HG03342 (cell line): ENCODE results near the gene SNX3.
"Not testable (repeated sequence)": the region's sequence is repeated elsewhere in the genome, so short reads cannot be mapped to it uniquely, and the experiment has no call there.

ENCODE experiments used
- ATAC-seq: cut with Tn5 transposase; IDR thresholded peaks from one replicate; pipeline ENCODE4 v1.9.1; 2021; ENCODE audit warnings: mild to moderate bottlenecking, moderate library complexity; ENCODE audit not compliant: unreplicated experiment

The SNX3 gene

GRCh38 chr6:108263371-108263770 is 2.5 kb upstream of the SNX3 start:
- ATAC-seq, result no peak

DNA sequence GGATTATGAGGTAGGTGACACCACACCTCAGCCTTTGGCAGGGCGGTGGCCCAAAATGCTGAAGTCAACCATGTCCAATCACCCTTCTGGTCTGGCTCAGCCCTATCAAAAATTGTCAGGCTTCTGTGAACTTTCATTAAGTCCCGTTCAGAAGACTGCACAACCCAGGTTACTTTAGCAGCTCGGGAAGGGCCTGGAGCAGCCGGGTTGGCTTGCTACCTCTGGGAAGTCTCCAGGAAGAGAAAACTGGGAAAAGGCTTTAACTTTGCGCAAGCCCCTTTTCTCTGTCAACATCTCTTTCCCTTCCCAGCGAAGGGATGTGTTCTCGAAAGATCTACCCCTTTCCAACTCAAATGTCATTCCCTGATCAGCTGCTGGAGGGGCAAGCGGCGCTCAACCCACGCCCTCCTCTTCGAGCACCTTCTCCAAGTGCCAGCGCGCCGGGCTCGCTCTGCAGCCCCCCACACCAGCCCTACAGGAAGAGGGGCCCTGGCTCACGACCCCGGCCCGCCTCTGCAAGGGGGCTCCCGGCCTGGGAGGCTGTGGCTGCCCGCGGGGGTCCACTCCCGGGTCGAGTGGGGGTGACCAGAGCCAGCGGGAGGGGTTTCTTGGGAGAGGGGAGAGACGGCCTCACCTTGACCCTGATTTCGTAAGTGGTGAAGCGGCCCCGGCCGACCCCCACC is 573 bp downstream of the SNX3 start:
- peak; percentile 1 for ATAC-seq

GRCh38 chr6:108254433-108255410 is 6.1 kb downstream of the SNX3 start:
- ATAC-seq, result no peak

- no peak for ATAC-seq
These were observed 7.6 kb downstream of the SNX3 start for GRCh38 chr6:108253241-108253640.

DNA sequence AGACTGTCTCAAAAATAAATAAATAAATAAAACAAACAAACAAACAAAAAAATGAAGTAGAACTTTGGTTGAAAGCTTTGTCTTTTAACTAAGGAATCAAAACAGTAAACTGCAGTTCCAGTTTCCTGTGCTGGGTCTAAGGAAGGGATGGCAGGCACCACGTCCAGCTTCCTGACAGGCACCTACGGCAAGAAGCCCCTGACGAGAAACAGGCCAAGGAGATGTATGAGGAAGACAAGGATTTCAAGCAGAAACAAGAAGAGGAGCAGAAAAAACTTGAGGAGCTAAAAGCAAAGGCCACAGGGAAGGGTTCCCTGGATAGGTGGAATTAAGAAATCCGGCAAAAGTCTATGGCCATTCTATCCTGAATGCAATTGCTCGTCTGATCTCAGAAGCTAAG is 8.8 kb downstream of the SNX3 start:
- no peak for ATAC-seq

DNA sequence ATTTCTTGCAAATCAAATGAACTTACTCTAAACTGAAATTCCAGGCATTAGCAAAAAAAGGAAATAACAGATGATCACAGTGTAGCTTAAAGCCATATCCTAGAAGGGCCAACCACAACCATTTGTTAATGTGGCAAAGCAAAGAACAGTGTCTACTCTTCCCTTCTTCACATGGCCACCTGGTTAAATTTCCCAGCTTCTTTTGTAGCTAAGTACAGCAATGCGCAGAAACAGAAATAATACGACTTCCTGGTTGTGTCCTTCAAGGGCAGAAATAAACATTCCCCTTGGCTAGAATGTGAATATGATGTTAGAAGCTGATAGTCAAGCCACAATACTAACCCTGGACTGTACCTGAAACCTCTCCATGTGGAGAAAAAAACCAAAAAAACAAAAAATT is 9.6 kb downstream of the SNX3 start:
- no peak for ATAC-seq

DNA sequence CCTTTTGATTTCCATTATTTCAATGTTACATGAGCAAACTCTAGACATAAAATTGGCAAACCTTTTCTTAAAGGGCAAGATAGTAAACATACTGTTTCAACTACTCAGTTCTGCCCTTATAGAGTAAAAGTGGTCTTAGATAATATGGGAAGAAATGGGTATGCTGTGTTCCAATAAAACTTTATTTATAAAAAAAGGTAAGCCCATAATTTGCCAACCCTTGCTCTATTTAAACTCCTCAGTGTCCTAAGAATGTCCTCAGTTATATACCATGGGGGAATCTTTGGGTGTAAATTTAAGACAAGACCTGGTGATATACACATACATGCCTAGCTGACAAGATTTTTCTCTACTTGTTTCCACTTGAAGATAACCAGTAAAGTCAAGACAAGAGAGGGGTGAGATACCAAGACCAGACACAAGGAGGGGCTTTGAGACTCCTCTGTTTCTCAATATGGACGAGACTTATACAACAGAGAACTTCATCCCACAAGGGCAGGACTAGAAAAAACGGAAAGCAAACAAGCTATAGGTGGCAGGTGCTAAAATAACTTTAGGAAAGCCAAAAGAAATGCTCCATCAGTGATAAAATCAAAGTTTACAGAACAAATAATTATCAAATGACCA is 10.5 kb downstream of the SNX3 start:
- no peak for ATAC-seq

DNA sequence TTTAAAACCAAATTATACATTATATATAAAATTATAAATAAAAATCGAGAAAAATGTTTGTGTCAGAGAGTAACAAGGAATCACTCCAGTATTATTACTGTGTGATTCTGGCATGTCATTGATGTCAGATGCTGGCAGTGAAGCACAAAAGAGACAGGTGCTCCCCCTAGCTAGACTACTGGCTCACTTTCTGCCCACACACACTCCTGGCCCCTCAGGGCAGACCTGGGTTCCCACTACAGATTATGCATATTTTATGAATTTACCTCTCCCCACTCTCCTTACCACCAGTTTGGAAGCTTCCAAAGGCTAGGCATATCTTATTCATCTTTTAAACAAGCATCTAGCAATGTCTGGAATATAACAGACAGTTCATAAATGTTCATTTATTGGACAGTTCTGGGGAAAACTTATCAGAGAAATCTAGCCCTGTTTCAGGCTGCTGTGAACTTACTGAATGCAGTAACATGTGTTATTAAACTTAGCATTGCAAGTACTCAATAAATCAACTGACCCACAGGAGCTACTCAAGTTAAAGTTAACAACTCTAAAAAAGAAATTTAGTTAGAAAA is 12.8 kb downstream of the SNX3 start:
- no peak for ATAC-seq

- ATAC-seq, result not testable (repeated sequence)
These were observed 15.7 kb downstream of the SNX3 start for GRCh38 chr6:108245095-108245494.

GRCh38 chr6:108243836-108244235 is 17.0 kb downstream of the SNX3 start:
- ATAC-seq, result no peak

DNA sequence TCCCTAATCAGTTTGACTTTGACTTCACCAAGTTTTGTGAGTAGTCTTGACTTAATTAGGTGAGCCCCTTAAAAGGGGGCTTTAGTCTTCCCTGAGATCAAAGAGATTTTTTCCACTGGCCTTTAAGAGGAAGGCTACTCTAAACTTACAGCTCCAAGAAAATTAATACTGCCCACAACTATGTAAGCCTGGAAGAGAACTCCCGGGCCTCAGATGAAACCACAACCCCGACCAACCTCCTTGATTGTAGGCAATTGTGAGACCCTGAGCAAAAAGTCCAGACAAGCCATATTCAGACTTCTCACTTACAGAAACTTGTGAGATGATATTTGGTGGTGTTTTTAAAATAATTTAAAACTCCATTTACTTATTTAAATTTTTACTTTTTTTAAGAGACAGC is 18.1 kb downstream of the SNX3 start:
- no peak for ATAC-seq

DNA sequence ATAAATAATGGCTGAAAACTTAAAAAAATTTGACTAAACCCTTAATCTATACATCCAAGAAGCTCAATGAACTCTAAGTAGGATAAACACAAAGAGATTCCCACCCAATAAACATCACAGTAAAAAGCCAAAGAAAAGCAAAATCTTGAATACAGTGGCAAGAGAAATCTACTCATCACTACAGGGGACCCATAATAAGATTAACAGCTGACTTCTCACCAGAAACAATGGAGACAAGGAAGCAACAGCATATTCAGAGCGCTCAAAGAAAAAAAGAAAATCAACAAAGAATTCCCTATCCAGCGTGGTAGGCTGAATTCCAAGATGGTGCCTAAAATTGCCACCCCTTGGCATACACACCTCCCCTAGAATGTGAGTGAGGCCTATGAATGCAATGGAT is 18.6 kb downstream of the SNX3 start:
- ATAC-seq, result no peak

DNA sequence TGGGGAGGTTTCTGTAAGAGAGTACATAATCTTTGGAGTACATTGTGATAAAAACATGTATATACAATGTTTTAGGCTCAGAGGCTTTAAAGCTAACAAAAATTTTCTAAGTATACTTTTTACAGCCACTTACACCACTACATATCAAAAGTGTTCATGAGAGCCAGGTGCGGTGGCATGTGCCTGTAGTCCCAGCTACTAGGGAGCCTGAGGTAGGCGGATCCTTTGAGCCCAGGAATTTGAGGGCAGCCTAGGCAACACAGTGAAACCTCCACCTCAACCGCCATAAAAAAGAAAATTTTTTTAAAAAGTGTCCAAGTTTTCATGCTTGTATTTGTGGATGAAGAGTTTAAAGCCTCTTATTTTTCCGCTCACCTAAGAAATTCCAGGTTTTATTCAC is 22.5 kb downstream of the SNX3 start:
- no peak for ATAC-seq

DNA sequence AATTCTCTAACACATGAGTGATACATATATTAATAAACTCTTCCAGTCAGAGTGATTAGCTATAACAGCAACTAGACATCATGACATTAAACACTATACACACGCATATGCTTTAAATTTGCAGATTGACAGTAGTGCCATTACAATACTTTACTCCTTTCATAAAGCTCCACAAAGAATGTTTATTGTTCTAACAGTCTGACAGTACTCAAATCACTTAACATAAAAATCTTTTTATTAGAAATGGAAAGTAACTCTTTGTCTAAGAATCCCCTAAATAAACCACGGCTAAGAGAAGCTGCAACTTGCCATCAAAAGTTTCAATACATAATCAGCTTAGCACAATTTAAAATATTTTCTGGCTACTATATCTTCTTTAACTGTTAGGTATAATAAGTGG is 24.0 kb downstream of the SNX3 start:
- ATAC-seq, result no peak

- ATAC-seq, result no peak
These were observed 25.7 kb downstream of the SNX3 start for GRCh38 chr6:108235127-108235526.

GRCh38 chr6:108228416-108228815 is 32.4 kb downstream of the SNX3 start:
- ATAC-seq, result no peak

- ATAC-seq, result no peak
These were observed 33.5 kb downstream of the SNX3 start for GRCh38 chr6:108227290-108227689.

DNA sequence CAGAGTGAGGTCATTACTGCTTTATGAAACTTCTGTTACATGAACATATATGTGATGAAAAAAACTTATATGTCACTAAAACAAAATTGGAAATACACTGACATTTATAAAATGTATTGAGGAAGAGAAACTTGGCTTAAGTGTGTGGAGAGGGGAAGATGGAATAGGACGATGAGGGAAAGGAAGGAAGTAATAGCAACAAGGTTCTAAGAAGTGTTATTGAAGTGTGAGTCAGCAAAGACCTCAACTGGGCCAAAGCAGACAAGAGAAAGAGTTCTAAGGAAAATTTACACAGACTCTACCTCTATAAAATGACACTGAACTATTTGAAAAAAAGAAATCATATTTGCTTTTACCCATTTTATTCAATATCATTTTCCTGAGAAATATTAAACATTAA is 38.3 kb downstream of the SNX3 start:
- ATAC-seq, result no peak

DNA sequence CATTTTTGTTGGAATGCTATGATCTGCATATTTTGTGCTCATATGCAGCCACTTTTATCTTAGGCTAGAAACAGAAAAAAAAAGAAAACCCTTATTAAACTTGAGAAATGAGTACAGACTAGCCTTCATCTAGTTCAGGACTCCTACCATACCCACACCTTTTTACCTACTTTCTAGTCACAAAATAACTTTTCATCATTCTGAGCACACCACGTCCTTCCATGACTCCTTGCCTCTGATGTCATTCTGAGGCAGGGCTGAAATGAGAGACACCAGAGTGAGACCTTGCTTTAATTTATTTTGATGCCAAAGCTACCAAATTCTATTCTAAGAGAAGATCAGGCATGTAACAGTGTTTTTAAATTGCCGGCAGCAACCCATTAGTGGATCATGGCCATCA is 38.8 kb downstream of the SNX3 start:
- ATAC-seq, result no peak

- ATAC-seq, result no peak
These were observed 49.2 kb downstream of the SNX3 start for GRCh38 chr6:108211671-108212070.

- no peak for ATAC-seq
These were observed 50.3 kb downstream of the SNX3 start for GRCh38 chr6:108210556-108210955.
